ENCODE results near the gene BANK1. TPM values are rescaled to one million over a fixed set of nuclear protein-coding genes. Genes with fewer than 3 reads are reported as not detected.

Gene BANK1
- total RNA-seq, 1 donor from 2014 or later = 0.79 TPM

DNA sequence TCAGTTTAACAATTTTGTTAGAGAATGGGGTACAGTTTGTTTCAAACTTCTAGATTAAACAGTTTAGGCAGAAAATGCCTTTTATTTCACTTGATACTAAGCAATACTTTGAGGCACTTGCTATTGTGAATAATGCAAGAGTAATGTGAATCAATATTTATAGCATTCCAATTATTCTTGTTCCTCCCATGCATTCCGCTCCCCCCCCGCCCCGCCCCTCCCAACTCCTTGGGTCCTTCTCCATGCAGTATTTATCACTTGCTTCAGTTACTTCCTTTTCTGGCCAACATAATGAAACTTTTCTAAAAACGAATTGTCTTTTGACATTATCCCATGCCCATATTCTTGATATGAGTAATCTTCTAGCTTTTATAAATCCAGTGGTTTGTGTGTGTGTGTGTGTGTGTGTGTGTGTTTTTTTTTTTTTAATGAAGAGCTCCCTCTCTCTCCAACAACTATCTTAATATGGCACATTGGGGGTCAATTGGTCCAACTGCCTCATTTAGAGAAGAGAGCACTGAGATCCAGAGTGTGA, 1.6 kb downstream of the BANK1 start:
- Mint-ChIP-seq H3K27me3 (peaks cover 14% of the 10 kb centered on the region), H3K36me3 (ENCODE audit: insufficient read depth) (no peaks in the 10 kb centered on the region)

DNA sequence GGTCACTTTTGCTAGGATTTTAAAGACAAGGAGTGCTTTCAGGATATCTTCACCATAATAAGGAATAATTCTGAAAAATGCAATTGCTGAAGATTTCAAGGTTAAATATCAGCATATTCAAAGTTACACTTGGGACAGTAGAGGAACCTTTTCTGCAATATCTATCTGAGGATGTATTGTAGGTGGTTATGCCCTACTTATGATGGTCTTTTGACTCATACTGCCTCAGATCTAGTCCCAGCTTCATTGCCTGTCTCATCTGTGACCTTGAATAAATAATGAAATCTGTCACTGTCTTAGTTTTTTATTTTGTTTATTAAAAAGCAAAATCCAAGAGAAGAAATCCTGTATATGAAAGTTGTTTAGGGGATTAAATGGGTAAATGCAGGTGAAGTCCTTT, 2.9 kb downstream of the BANK1 start:
- H3K9me3 Mint-ChIP-seq (ENCODE audit: low read depth) = peaks cover 4% of the 10 kb centered on the region
- no peak overlapping the region for H3K4me3 Mint-ChIP-seq (ENCODE audit: low read depth)
- H3K36me3 Mint-ChIP-seq (ENCODE audit: insufficient read depth) = no peaks in the 10 kb centered on the region
- H3K4me1 Mint-ChIP-seq (ENCODE audit: low read depth) = peaks cover 4% of the 10 kb centered on the region
- H3K27me3 Mint-ChIP-seq = peaks cover 14% of the 10 kb centered on the region
- DNase-seq (ENCODE audit: low spot score, unreplicated experiment) = no peak
- no peak for TF ChIP-seq CTCF (IDR thresholded peaks at IDR 0.05; ENCODE audit: unreplicated experiment)
- no peak overlapping the region for H3K27ac Mint-ChIP-seq

More for the DNA sequence above, 1.6 kb downstream of the BANK1 start:
- peaks cover 4% of the 10 kb centered on the region for H3K4me1 Mint-ChIP-seq (ENCODE audit: low read depth)
- TF ChIP-seq CTCF (IDR thresholded peaks at IDR 0.05; ENCODE audit: unreplicated experiment) = no peak
- no peak for DNase-seq (ENCODE audit: low spot score, unreplicated experiment)
- H3K9me3 Mint-ChIP-seq (ENCODE audit: low read depth) = peaks cover 2% of the 10 kb centered on the region
- no peak overlapping the region for H3K27ac Mint-ChIP-seq
- H3K4me3 Mint-ChIP-seq (ENCODE audit: low read depth) = no peak overlapping the region

DNA sequence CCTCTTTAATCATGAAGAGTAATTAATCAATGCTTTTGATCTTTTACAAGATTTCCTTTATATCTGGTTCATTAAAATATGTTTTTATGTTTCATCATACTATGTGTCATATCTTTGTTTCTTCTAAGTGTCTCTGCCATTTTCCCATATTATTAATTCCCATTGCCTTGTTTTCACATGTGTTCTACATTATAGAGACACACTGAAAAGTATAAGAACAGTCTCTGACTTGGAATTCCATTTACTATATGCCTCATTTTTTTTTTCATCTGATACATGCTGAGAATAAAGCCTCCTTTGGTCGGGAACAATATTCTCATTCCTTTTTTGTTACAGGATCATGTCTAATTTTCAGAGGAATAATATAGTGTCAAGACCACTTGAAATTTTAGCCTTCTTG, 4.3 kb downstream of the BANK1 start:
- no peak for DNase-seq (ENCODE audit: low spot score, unreplicated experiment)
- Mint-ChIP-seq H3K27me3 (peaks cover 14% of the 10 kb centered on the region), H3K27ac (no peak overlapping the region), H3K4me3 (ENCODE audit: low read depth) (no peak overlapping the region), H3K36me3 (ENCODE audit: insufficient read depth) (no peaks in the 10 kb centered on the region), H3K4me1 (ENCODE audit: low read depth) (peaks cover 4% of the 10 kb centered on the region), H3K9me3 (ENCODE audit: low read depth) (peaks cover 4% of the 10 kb centered on the region)
- TF ChIP-seq CTCF (IDR thresholded peaks at IDR 0.05; ENCODE audit: unreplicated experiment) = no peak

DNA sequence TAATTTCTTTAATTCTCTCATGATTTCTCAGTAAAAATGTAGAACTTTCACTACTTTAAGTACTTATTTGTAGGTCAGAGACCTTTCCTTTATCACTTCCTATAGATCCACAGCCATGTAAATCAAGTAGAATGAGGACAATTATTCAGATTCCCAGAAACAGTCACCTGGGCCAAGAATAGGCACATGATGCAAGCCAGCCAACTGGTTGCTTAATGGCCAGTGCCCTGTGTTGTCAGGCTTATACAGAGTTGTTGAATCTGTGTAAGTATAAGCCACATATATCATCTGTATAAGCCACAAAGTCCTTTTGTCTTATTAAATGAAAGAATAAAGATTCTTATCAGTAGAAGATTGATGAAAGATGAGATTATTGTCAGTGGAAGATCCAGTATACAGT, 5.2 kb downstream of the BANK1 start:
- Mint-ChIP-seq H3K27ac (no peak overlapping the region), H3K27me3 (peaks cover 12% of the 10 kb centered on the region), H3K4me1 (ENCODE audit: low read depth) (peaks cover 1% of the 10 kb centered on the region), H3K9me3 (ENCODE audit: low read depth) (peaks cover 4% of the 10 kb centered on the region), H3K36me3 (ENCODE audit: insufficient read depth) (no peaks in the 10 kb centered on the region), H3K4me3 (ENCODE audit: low read depth) (no peak overlapping the region)
- TF ChIP-seq CTCF (IDR thresholded peaks at IDR 0.05; ENCODE audit: unreplicated experiment) = no peak
- DNase-seq (ENCODE audit: low spot score, unreplicated experiment) = no peak

DNA sequence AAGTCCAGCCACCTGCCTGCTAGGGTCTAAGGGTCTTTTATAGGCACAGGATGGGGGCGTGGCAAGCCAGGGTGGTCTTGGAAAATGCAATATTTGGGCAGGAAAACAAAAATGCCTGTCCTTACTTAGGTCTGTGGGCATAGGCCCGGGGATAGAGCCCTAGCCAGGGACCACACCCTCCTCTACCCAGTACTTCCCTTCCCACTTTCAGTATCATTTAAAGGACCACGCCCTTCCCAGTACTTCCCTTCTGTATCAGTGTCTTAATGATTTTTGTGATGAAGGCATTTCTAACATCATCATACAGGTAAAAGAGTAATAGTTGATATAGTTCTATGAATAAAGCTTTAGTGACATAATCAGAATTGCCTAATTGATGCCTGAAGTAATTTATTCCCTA, 11.4 kb downstream of the BANK1 start:
- no peak for TF ChIP-seq CTCF (IDR thresholded peaks at IDR 0.05; ENCODE audit: unreplicated experiment)
- no peak overlapping the region for H3K27ac Mint-ChIP-seq

More for the DNA sequence above, 11.4 kb downstream of the BANK1 start:
- Mint-ChIP-seq H3K36me3 (ENCODE audit: insufficient read depth) (no peaks in the 10 kb centered on the region), H3K4me1 (ENCODE audit: low read depth) (no peaks in the 10 kb centered on the region), H3K4me3 (ENCODE audit: low read depth) (no peak overlapping the region), H3K27me3 (no peaks in the 10 kb centered on the region), H3K9me3 (ENCODE audit: low read depth) (peaks cover 8% of the 10 kb centered on the region)
- DNase-seq (ENCODE audit: low spot score, unreplicated experiment) = no peak

All from progenitor cell of endocrine pancreas (in vitro differentiated cells).